ENCODE results near the gene FRMD4A. TPM values are rescaled to one million over a fixed set of nuclear protein-coding genes. Genes with fewer than 3 reads are reported as not detected.

FRMD4A gene
- polyA plus RNA-seq, 1 donor (not counting 4 experiments of a cell fraction or from before 2014, with no cell fraction given) = 12.9 TPM

GRCh38 chr10:13683017-13683416, 647.7 kb downstream of the FRMD4A start:
- H4K20me1 ChIP-seq (ENCODE audit: control insufficient read depth, extremely low read depth, insufficient read depth, low read length) = no peaks in the 10 kb centered on the region
- H3K4me3 ChIP-seq (ENCODE audit: control insufficient read depth in 2 of 3, extremely low read depth in 1 of 3, insufficient read depth in 2 of 3, low read depth in 1 of 3, low read length in 3 of 3) = no peak overlapping the region
- FAIRE-seq (no peak), DNase-seq (ENCODE audit: low read depth, low spot score) (no peak)
- no peaks in the 10 kb centered on the region for H3K9me1 ChIP-seq (ENCODE audit: control insufficient read depth, extremely low read depth, insufficient read depth, low read length)
- no peaks in the 10 kb centered on the region for H3K27me3 ChIP-seq (ENCODE audit: control insufficient read depth, extremely low read depth, insufficient read depth, low read length)
- peaks cover 15% of the 10 kb centered on the region for H3K4me1 ChIP-seq (ENCODE audit: control insufficient read depth, extremely low read depth, insufficient read depth, low read length)
- H3K9ac ChIP-seq (ENCODE audit: control insufficient read depth, extremely low read depth, insufficient read depth, low read length) = no peak overlapping the region
- TF ChIP-seq EZH2 (IDR thresholded peaks at IDR 0.05; ENCODE audit: low read length) (no peak), CTCF (optimal IDR thresholded peaks at IDR 0.05 in 1 of 3, IDR thresholded peaks at IDR 0.05 in 1 of 3, conservative IDR thresholded peaks at IDR 0.05 in 1 of 3; ENCODE audit: extremely low read depth in 1 of 3, insufficient read depth in 2 of 3, low read length in 3 of 3) (no peak)
- dilution Hi-C loops (cut with MboI; ENCODE audit: extremely low pct_ligation_motif_present, low sequenced_read_pairs) = no loop called here
- no peaks in the 10 kb centered on the region for H3K79me2 ChIP-seq (ENCODE audit: control insufficient read depth, insufficient read depth, low read length)
- H3K27ac ChIP-seq (ENCODE audit: control insufficient read depth, insufficient read depth, low read length) = no peak overlapping the region
- H3K36me3 ChIP-seq (ENCODE audit: control insufficient read depth in 2 of 2, extremely low read depth in 1 of 2, insufficient read depth in 2 of 2, low read length in 2 of 2) = peaks cover 2 to 8% of the 10 kb centered on the region in 2 experiments
- no peak overlapping the region for H3K4me2 ChIP-seq (ENCODE audit: control insufficient read depth, extremely low read depth, insufficient read depth, low read depth, low read length)
- no peaks in the 10 kb centered on the region for H3K9me3 ChIP-seq (ENCODE audit: control insufficient read depth, low read depth, low read length)
- no peak overlapping the region for H2AFZ ChIP-seq (ENCODE audit: control insufficient read depth, low read length)

- H3K27ac ChIP-seq (ENCODE audit: control insufficient read depth, insufficient read depth, low read length) = no peak overlapping the region
- FAIRE-seq = no peak
Observed at GRCh38 chr10:13681960-13682359, 648.8 kb downstream of the FRMD4A start.

More at GRCh38 chr10:13681960-13682359, 648.8 kb downstream of the FRMD4A start:
- H3K9me3 ChIP-seq (ENCODE audit: control insufficient read depth, low read depth, low read length) = no peaks in the 10 kb centered on the region
- H3K9me1 ChIP-seq (ENCODE audit: control insufficient read depth, extremely low read depth, insufficient read depth, low read length) = no peaks in the 10 kb centered on the region
- no peak overlapping the region for H3K4me2 ChIP-seq (ENCODE audit: control insufficient read depth, extremely low read depth, insufficient read depth, low read depth, low read length)
- dilution Hi-C loops (cut with MboI; ENCODE audit: extremely low pct_ligation_motif_present, low sequenced_read_pairs) = no loop called here
- DNase-seq (ENCODE audit: low read depth, low spot score) = no peak
- no peak overlapping the region for H2AFZ ChIP-seq (ENCODE audit: control insufficient read depth, low read length)
- H3K79me2 ChIP-seq (ENCODE audit: control insufficient read depth, insufficient read depth, low read length) = no peaks in the 10 kb centered on the region
- no peaks in the 10 kb centered on the region for H3K27me3 ChIP-seq (ENCODE audit: control insufficient read depth, extremely low read depth, insufficient read depth, low read length)
- peaks cover 15% of the 10 kb centered on the region for H3K4me1 ChIP-seq (ENCODE audit: control insufficient read depth, extremely low read depth, insufficient read depth, low read length)
- H4K20me1 ChIP-seq (ENCODE audit: control insufficient read depth, extremely low read depth, insufficient read depth, low read length) = no peaks in the 10 kb centered on the region
- no peak overlapping the region for H3K4me3 ChIP-seq (ENCODE audit: control insufficient read depth in 2 of 3, extremely low read depth in 1 of 3, insufficient read depth in 2 of 3, low read depth in 1 of 3, low read length in 3 of 3)
- TF ChIP-seq EZH2 (IDR thresholded peaks at IDR 0.05; ENCODE audit: low read length) (no peak), CTCF (optimal IDR thresholded peaks at IDR 0.05 in 1 of 3, IDR thresholded peaks at IDR 0.05 in 1 of 3, conservative IDR thresholded peaks at IDR 0.05 in 1 of 3; ENCODE audit: extremely low read depth in 1 of 3, insufficient read depth in 2 of 3, low read length in 3 of 3) (no peak)
- H3K9ac ChIP-seq (ENCODE audit: control insufficient read depth, extremely low read depth, insufficient read depth, low read length) = no peak overlapping the region
- peaks cover 2 to 9% of the 10 kb centered on the region in 2 experiments for H3K36me3 ChIP-seq (ENCODE audit: control insufficient read depth in 2 of 2, extremely low read depth in 1 of 2, insufficient read depth in 2 of 2, low read length in 2 of 2)
